ENCODE measurements around the gene ALKBH6. TPM values are rescaled to one million over a fixed set of nuclear protein-coding genes. Genes with fewer than 3 reads are reported as not detected.

The ALKBH6 gene
- total RNA-seq, 1 donor from 2014 or later, result 27.3 TPM

GRCh38 chr19:35993923-35994598, 20.0 kb downstream of the ALKBH6 start:
- peaks cover 21% of the 10 kb centered on the region for H3K79me2 ChIP-seq (ENCODE audit: insufficient read depth, low read length)
- H4K20me1 ChIP-seq (ENCODE audit: insufficient read depth, low read length), result peaks cover 23% of the 10 kb centered on the region
- H3K4me2 ChIP-seq (ENCODE audit: low read length), result peak overlapping the region; percentile 95
- no peak for TF ChIP-seq EZH2 (IDR thresholded peaks at IDR 0.05; ENCODE audit: insufficient read depth, low read length)
- H3K27ac Mint-ChIP-seq (ENCODE audit: unreplicated experiment), result no peak overlapping the region
- peaks cover 12% of the 10 kb centered on the region for H3K4me1 ChIP-seq (ENCODE audit: insufficient read depth, low read length)
- H3K4me1 Mint-ChIP-seq (ENCODE audit: low read depth, unreplicated experiment), result peaks cover 10% of the 10 kb centered on the region
- no peaks in the 10 kb centered on the region for H3K27me3 ChIP-seq (ENCODE audit: insufficient read depth, low read length)
- peaks cover 2% of the 10 kb centered on the region for H3K9me3 Mint-ChIP-seq (ENCODE audit: unreplicated experiment)
- DNase-seq (ENCODE audit: low read depth) (no peak), FAIRE-seq (no peak)
- H3K36me3 Mint-ChIP-seq (ENCODE audit: low read depth, unreplicated experiment), result peaks cover 2% of the 10 kb centered on the region
- H3K27me3 Mint-ChIP-seq (ENCODE audit: low read depth, unreplicated experiment), result peaks cover 7% of the 10 kb centered on the region
- H3K4me3 ChIP-seq (ENCODE audit: insufficient read depth, low read depth, low read length), result peak overlapping the region; percentile 33
- H3K4me3 Mint-ChIP-seq (ENCODE audit: unreplicated experiment), result no peak overlapping the region
- peak overlapping the region; percentile 58 for H2AFZ ChIP-seq (ENCODE audit: low read depth, low read length)
- no peak overlapping the region for H3K27ac ChIP-seq (ENCODE audit: low read depth, low read length)
- H3K36me3 ChIP-seq (ENCODE audit: insufficient read depth, low read length), result no peaks in the 10 kb centered on the region
- no peaks in the 10 kb centered on the region for H3K9me3 ChIP-seq (ENCODE audit: insufficient read depth, low read depth, low read length)
- no peak overlapping the region for H3K9ac ChIP-seq (ENCODE audit: low read length)

- no peak for FAIRE-seq
- Mint-ChIP-seq H3K27ac (ENCODE audit: unreplicated experiment) (no peak overlapping the region), H3K9me3 (ENCODE audit: unreplicated experiment) (peaks cover 2% of the 10 kb centered on the region), H3K4me3 (ENCODE audit: unreplicated experiment) (no peak overlapping the region), H3K27me3 (ENCODE audit: low read depth, unreplicated experiment) (peaks cover 10% of the 10 kb centered on the region), H3K36me3 (ENCODE audit: low read depth, unreplicated experiment) (peaks cover 2% of the 10 kb centered on the region), H3K4me1 (ENCODE audit: low read depth, unreplicated experiment) (peaks cover 10% of the 10 kb centered on the region)
- H3K36me3 ChIP-seq (ENCODE audit: insufficient read depth, low read length), result no peaks in the 10 kb centered on the region
- no peak overlapping the region for H3K27ac ChIP-seq (ENCODE audit: low read depth, low read length)
- peaks cover 12% of the 10 kb centered on the region for H3K4me1 ChIP-seq (ENCODE audit: insufficient read depth, low read length)
- H3K9ac ChIP-seq (ENCODE audit: low read length), result no peak overlapping the region
- DNase-seq (ENCODE audit: low read depth), result no peak
- H3K4me2 ChIP-seq (ENCODE audit: low read length), result no peak overlapping the region
- peaks cover 20% of the 10 kb centered on the region for H4K20me1 ChIP-seq (ENCODE audit: insufficient read depth, low read length)
- no peak overlapping the region for H2AFZ ChIP-seq (ENCODE audit: low read depth, low read length)
- no peak for TF ChIP-seq CTCF (IDR thresholded peaks at IDR 0.05; ENCODE audit: insufficient read depth, low read depth, low read length)
- TF ChIP-seq EZH2 (IDR thresholded peaks at IDR 0.05; ENCODE audit: insufficient read depth, low read length), result no peak
- H3K9me3 ChIP-seq (ENCODE audit: insufficient read depth, low read depth, low read length), result no peaks in the 10 kb centered on the region
- no peaks in the 10 kb centered on the region for H3K27me3 ChIP-seq (ENCODE audit: insufficient read depth, low read length)
- H3K79me2 ChIP-seq (ENCODE audit: insufficient read depth, low read length), result peaks cover 21% of the 10 kb centered on the region
- no peak overlapping the region for H3K4me3 ChIP-seq (ENCODE audit: insufficient read depth, low read depth, low read length)
These were observed 20.9 kb downstream of the ALKBH6 start for GRCh38 chr19:35992907-35993765.

GRCh38 chr19:35991731-35992450, 22.1 kb downstream of the ALKBH6 start:
- Mint-ChIP-seq H3K27me3 (ENCODE audit: low read depth, unreplicated experiment) (peaks cover 15% of the 10 kb centered on the region), H3K4me1 (ENCODE audit: low read depth, unreplicated experiment) (peaks cover 10% of the 10 kb centered on the region)
- no peak for FAIRE-seq

More at GRCh38 chr19:35991731-35992450, 22.1 kb downstream of the ALKBH6 start:
- Mint-ChIP-seq H3K27ac (ENCODE audit: unreplicated experiment) (no peak overlapping the region), H3K4me3 (ENCODE audit: unreplicated experiment) (no peak overlapping the region), H3K36me3 (ENCODE audit: low read depth, unreplicated experiment) (peaks cover 2% of the 10 kb centered on the region), H3K9me3 (ENCODE audit: unreplicated experiment) (peaks cover 2% of the 10 kb centered on the region)
- TF ChIP-seq EZH2 (IDR thresholded peaks at IDR 0.05; ENCODE audit: insufficient read depth, low read length) (no peak), CTCF (IDR thresholded peaks at IDR 0.05; ENCODE audit: insufficient read depth, low read depth, low read length) (no peak)
- H4K20me1 ChIP-seq (ENCODE audit: insufficient read depth, low read length), result peaks cover 13% of the 10 kb centered on the region
- no peak overlapping the region for H3K4me2 ChIP-seq (ENCODE audit: low read length)
- H3K4me1 ChIP-seq (ENCODE audit: insufficient read depth, low read length), result peaks cover 12% of the 10 kb centered on the region
- peaks cover 16% of the 10 kb centered on the region for H3K79me2 ChIP-seq (ENCODE audit: insufficient read depth, low read length)
- no peak overlapping the region for H3K27ac ChIP-seq (ENCODE audit: low read depth, low read length)
- DNase-seq (ENCODE audit: low read depth), result peak; percentile 10
- no peaks in the 10 kb centered on the region for H3K36me3 ChIP-seq (ENCODE audit: insufficient read depth, low read length)
- H3K9ac ChIP-seq (ENCODE audit: low read length), result no peak overlapping the region
- no peak overlapping the region for H2AFZ ChIP-seq (ENCODE audit: low read depth, low read length)
- H3K9me3 ChIP-seq (ENCODE audit: insufficient read depth, low read depth, low read length), result no peaks in the 10 kb centered on the region
- H3K27me3 ChIP-seq (ENCODE audit: insufficient read depth, low read length), result peaks cover 2% of the 10 kb centered on the region
- H3K4me3 ChIP-seq (ENCODE audit: insufficient read depth, low read depth, low read length), result no peak overlapping the region

All from astrocyte (in vitro differentiated cells and primary cell).